ENCODE data around the gene UST. TPM values are rescaled to one million over a fixed set of nuclear protein-coding genes. Genes with fewer than 3 reads are reported as not detected.

The UST gene
- total RNA-seq, 1 experiment from 2014 or later, result 10.0 TPM

- no TSS peak for BruUV-seq (replicated peaks)
- intact Hi-C loops (cut with micrococcal nuclease), result no loop called here
- no peak overlapping the region for H3K4me3 Mint-ChIP-seq (ENCODE audit: unreplicated experiment)
- H3K27ac Mint-ChIP-seq (ENCODE audit: low read depth, unreplicated experiment), result no peak overlapping the region
- ChIA-PET CTCF (no interaction called here), POLR2A (no interaction called here)
- TF ChIP-seq CTCF (IDR thresholded peaks at IDR 0.05; ENCODE audit: unreplicated experiment), result no peak
- H3K27me3 Mint-ChIP-seq (ENCODE audit: insufficient read depth, unreplicated experiment), result no peaks in the 10 kb centered on the region
- no peaks in the 10 kb centered on the region for H3K9me3 Mint-ChIP-seq (ENCODE audit: unreplicated experiment)
- DNase-seq (ENCODE audit: unreplicated experiment), result no peak
- H3K4me1 Mint-ChIP-seq (ENCODE audit: insufficient read depth, unreplicated experiment), result peaks cover 6% of the 10 kb centered on the region
- H3K36me3 Mint-ChIP-seq (ENCODE audit: insufficient read depth, unreplicated experiment), result no peaks in the 10 kb centered on the region
Observed at GRCh38 chr6:148808786-148809304, 62.0 kb downstream of the UST start.

- intact Hi-C loops (cut with micrococcal nuclease), result no loop called here
Observed at GRCh38 chr6:148811459-148811858, 64.6 kb downstream of the UST start.

GRCh38 chr6:148814082-148814790, 67.4 kb downstream of the UST start:
- no peaks in the 10 kb centered on the region for H3K36me3 Mint-ChIP-seq (ENCODE audit: insufficient read depth, unreplicated experiment)
- ChIA-PET POLR2A (interaction anchor here (0.6 to 0.7 kb wide), 2 partner anchors 71 to 74 kb away, joined by 3 to 4 read pairs; no protein-coding TSS in a partner anchor), CTCF (interaction anchor here (1.3 kb wide), 1 partner anchor 25 kb away, joined by 5 read pairs; no protein-coding TSS in a partner anchor)
- intact Hi-C loops (cut with micrococcal nuclease), result no loop called here
- H3K4me1 Mint-ChIP-seq (ENCODE audit: insufficient read depth, unreplicated experiment), result peaks cover 15% of the 10 kb centered on the region
- DNase-seq (ENCODE audit: unreplicated experiment), result no peak
- no peaks in the 10 kb centered on the region for H3K27me3 Mint-ChIP-seq (ENCODE audit: insufficient read depth, unreplicated experiment)
- H3K27ac Mint-ChIP-seq (ENCODE audit: low read depth, unreplicated experiment), result no peak overlapping the region
- no TSS peak for BruUV-seq (replicated peaks)
- H3K4me3 Mint-ChIP-seq (ENCODE audit: unreplicated experiment), result no peak overlapping the region
- TF ChIP-seq CTCF (IDR thresholded peaks at IDR 0.05; ENCODE audit: unreplicated experiment), result no peak
- H3K9me3 Mint-ChIP-seq (ENCODE audit: unreplicated experiment), result peaks cover 8% of the 10 kb centered on the region

More at GRCh38 chr6:148811459-148811858, 64.6 kb downstream of the UST start:
- BruUV-seq (replicated peaks), result no TSS peak
- no peaks in the 10 kb centered on the region for H3K4me1 Mint-ChIP-seq (ENCODE audit: insufficient read depth, unreplicated experiment)
- H3K9me3 Mint-ChIP-seq (ENCODE audit: unreplicated experiment), result peaks cover 8% of the 10 kb centered on the region
- no peak for TF ChIP-seq CTCF (IDR thresholded peaks at IDR 0.05; ENCODE audit: unreplicated experiment)
- H3K27ac Mint-ChIP-seq (ENCODE audit: low read depth, unreplicated experiment), result no peak overlapping the region
- ChIA-PET CTCF (interaction anchor here (0.9 kb wide), 1 partner anchor 80 kb away, joined by 3 read pairs; no protein-coding TSS in a partner anchor), POLR2A (no interaction called here)
- no peaks in the 10 kb centered on the region for H3K27me3 Mint-ChIP-seq (ENCODE audit: insufficient read depth, unreplicated experiment)
- H3K4me3 Mint-ChIP-seq (ENCODE audit: unreplicated experiment), result no peak overlapping the region
- no peaks in the 10 kb centered on the region for H3K36me3 Mint-ChIP-seq (ENCODE audit: insufficient read depth, unreplicated experiment)
- no peak for DNase-seq (ENCODE audit: unreplicated experiment)

DNA sequence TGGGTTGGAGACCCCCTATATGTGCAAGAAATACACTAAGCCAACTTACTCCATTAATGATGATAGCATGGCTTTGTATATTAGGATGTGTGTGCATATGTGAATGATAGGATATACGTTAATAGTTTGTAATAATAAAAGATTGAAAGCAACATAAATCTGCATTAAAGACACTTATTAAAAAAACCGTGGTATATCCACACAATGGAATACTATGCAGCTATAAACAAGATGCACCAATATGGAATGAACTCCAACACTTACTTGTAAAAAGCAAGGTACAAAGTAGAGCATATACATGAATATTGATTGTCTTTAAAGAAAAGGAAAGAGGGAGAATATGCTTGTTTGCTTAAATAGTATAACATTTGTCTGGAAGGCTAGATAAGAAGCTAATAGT, 68.0 kb downstream of the UST start:
- BruUV-seq (replicated peaks), result no TSS peak
- no peak overlapping the region for H3K4me3 Mint-ChIP-seq (ENCODE audit: unreplicated experiment)
- H3K27ac Mint-ChIP-seq (ENCODE audit: low read depth, unreplicated experiment), result no peak overlapping the region
- CTCF ChIA-PET, result interaction anchor here (0.7 to 1.3 kb wide), 2 partner anchors 25 to 73 kb away, joined by 3 to 5 read pairs; no protein-coding TSS in a partner anchor
- no peaks in the 10 kb centered on the region for H3K36me3 Mint-ChIP-seq (ENCODE audit: insufficient read depth, unreplicated experiment)
- intact Hi-C loops (cut with micrococcal nuclease), result no loop called here
- peaks cover 18% of the 10 kb centered on the region for H3K4me1 Mint-ChIP-seq (ENCODE audit: insufficient read depth, unreplicated experiment)
- TF ChIP-seq CTCF (IDR thresholded peaks at IDR 0.05; ENCODE audit: unreplicated experiment), result no peak
- POLR2A ChIA-PET, result interaction anchor here (0.6 kb wide), 1 partner anchor 54 kb away, joined by 3 read pairs; no protein-coding TSS in a partner anchor
- no peaks in the 10 kb centered on the region for H3K27me3 Mint-ChIP-seq (ENCODE audit: insufficient read depth, unreplicated experiment)
- DNase-seq (ENCODE audit: unreplicated experiment), result no peak
- H3K9me3 Mint-ChIP-seq (ENCODE audit: unreplicated experiment), result peaks cover 8% of the 10 kb centered on the region

Data from MCF 10A (cell line).